ENCODE data around the gene ZNF687. TPM values are rescaled to one million over a fixed set of nuclear protein-coding genes. Genes with fewer than 3 reads are reported as not detected.
"Not testable (repeated sequence)": the region's sequence is repeated elsewhere in the genome, so short reads cannot be mapped to it uniquely, and the experiment has no call there.

The ZNF687 gene
- total RNA-seq, 1 donor from 2014 or later: 22.5 TPM

DNA sequence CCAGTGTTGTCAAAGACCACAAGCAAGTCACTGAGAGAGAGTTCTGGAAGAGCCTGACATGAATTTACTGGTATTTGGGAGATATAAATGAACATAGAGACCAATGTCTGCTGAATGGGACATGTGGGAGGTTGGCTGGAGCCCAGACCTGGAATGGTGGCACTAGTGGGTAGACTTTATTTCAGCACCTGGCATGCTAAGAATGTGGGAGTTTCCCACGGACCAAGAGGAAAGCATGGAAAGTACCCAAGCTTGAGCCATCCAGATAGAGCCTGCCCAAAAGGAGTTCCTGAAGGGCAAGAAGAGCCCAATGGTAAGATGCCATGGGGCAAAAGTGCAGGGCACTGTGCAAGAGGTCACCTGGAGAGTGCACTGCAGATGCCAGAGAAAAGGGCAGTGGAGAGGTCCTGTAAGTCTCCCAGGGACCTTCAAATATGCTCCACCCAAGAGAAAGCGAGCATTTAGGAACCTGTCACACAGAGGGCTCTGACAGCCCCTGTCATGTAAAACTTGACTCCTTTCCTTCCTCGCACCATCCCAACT, 8.1 kb upstream of the ZNF687 start:
- H3K4me1 ChIP-seq: no peaks in the 10 kb centered on the region
- H3K27me3 ChIP-seq: no peaks in the 10 kb centered on the region
- intact Hi-C loops (cut with DNase I): no loop called here
- DNase-seq (no peak), ATAC-seq (no peak)
- TF ChIP-seq, protein P1, sequence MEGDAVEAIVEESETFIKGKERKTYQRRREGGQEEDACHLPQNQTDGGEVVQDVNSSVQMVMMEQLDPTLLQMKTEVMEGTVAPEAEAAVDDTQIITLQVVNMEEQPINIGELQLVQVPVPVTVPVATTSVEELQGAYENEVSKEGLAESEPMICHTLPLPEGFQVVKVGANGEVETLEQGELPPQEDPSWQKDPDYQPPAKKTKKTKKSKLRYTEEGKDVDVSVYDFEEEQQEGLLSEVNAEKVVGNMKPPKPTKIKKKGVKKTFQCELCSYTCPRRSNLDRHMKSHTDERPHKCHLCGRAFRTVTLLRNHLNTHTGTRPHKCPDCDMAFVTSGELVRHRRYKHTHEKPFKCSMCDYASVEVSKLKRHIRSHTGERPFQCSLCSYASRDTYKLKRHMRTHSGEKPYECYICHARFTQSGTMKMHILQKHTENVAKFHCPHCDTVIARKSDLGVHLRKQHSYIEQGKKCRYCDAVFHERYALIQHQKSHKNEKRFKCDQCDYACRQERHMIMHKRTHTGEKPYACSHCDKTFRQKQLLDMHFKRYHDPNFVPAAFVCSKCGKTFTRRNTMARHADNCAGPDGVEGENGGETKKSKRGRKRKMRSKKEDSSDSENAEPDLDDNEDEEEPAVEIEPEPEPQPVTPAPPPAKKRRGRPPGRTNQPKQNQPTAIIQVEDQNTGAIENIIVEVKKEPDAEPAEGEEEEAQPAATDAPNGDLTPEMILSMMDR (IDR thresholded peaks at IDR 0.05): no peak
- peaks cover under 1% of the 10 kb centered on the region for H3K36me3 ChIP-seq
- no peak overlapping the region for H3K4me3 ChIP-seq
- H3K27ac ChIP-seq: no peak overlapping the region
- no peaks in the 10 kb centered on the region for H3K9me3 ChIP-seq

DNA sequence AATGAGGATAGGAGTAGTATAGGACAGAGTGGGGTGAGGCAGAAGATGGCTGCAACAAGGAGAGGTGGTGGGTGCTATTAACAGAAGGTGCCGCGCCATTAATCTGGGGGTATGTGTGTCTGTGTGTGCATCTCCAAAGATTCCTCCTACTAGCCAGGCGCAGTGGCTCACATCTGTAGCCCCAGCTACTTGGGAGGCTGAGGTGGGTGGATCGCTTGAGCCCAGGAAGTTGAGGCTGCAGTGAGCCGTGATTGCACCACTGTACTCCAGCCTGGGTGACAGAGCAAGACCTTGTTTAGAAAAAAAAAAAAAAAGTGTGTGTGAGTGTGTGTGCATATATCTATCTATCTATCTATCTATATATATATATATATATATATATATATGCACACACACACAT, 6.8 kb upstream of the ZNF687 start:
- H3K27ac ChIP-seq; H3K36me3 ChIP-seq; H3K27me3 ChIP-seq; H3K9me3 ChIP-seq; DNase-seq; H3K4me1 ChIP-seq; H3K4me3 ChIP-seq; intact Hi-C loops (cut with DNase I): not testable (repeated sequence)
- ATAC-seq: peak; percentile 38

DNA sequence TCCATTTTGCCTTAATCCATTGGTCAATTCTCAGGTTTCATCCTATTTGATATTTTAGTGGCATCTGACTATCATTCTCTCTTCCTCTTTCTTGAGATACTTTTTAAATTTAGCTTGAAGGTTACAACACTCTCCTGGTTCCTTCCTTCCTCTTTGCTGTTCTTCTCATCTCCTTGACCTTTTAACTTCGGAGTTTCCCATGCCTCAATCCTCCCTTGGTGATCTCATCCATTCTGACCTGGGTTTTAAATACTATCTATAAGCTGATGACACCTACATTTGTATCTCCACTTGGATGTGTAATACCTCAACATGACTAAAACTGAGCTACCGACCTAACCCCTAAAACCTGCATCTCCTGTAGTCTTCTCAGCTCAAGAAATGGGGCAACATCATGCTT, 4.8 kb upstream of the ZNF687 start:
- H3K4me3 ChIP-seq: no peak overlapping the region
- no peaks in the 10 kb centered on the region for H3K27me3 ChIP-seq
- intact Hi-C loops (cut with DNase I): no loop called here
- H3K27ac ChIP-seq: no peak overlapping the region
- H3K9me3 ChIP-seq: no peaks in the 10 kb centered on the region
- H3K36me3 ChIP-seq: no peaks in the 10 kb centered on the region
- ATAC-seq: no peak
- DNase-seq: no peak
- no peaks in the 10 kb centered on the region for H3K4me1 ChIP-seq
- TF ChIP-seq, protein P1 (IDR thresholded peaks at IDR 0.05): no peak

DNA sequence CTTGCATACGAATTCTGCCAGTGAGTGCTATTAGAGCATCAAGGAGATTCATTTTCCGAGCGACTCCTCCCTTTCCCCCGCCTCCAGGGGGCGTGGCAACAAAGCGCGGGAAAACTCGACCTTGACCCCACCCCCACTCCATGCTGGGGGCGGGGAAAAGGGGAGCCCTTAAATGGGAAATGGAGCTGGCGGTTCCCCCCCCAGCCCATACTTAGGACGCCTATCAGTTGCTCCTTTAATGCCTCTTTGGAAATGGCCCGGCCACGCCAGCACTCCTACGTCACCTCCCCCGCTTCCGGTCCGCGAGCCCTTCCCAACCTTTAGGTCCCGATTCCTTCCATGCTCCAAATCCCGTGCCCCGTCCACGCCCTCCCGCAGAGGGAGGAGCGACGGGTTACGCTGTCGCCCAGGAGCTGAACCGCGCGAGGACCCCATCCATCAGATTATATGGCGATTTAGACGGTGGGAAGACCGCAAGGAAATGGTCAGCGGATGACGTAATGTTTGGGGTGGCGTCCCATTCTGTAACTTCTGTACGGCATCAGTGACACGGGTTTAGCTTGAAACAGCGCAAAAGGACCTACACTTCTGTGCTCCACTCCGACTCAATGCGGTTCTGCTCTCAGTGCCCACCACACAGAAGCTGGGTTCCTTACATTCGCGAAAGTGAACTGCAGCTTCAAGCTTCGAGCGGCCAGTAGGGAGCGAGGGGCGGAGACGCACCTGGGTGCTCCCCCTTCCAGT, 702 bp upstream of the ZNF687 start:
- no peaks in the 10 kb centered on the region for H3K9me3 ChIP-seq
- intact Hi-C loops (cut with DNase I): no loop called here
- TF ChIP-seq, protein P1 (IDR thresholded peaks at IDR 0.05): peak; percentile 33
- no peaks in the 10 kb centered on the region for H3K27me3 ChIP-seq
- H3K27ac ChIP-seq: peak overlapping the region; percentile 98
- peaks cover 8% of the 10 kb centered on the region for H3K36me3 ChIP-seq
- DNase-seq (peak; percentile 97), ATAC-seq (peak; percentile 82)
- peaks cover 9% of the 10 kb centered on the region for H3K4me1 ChIP-seq
- H3K4me3 ChIP-seq: peak overlapping the region; percentile 97

DNA sequence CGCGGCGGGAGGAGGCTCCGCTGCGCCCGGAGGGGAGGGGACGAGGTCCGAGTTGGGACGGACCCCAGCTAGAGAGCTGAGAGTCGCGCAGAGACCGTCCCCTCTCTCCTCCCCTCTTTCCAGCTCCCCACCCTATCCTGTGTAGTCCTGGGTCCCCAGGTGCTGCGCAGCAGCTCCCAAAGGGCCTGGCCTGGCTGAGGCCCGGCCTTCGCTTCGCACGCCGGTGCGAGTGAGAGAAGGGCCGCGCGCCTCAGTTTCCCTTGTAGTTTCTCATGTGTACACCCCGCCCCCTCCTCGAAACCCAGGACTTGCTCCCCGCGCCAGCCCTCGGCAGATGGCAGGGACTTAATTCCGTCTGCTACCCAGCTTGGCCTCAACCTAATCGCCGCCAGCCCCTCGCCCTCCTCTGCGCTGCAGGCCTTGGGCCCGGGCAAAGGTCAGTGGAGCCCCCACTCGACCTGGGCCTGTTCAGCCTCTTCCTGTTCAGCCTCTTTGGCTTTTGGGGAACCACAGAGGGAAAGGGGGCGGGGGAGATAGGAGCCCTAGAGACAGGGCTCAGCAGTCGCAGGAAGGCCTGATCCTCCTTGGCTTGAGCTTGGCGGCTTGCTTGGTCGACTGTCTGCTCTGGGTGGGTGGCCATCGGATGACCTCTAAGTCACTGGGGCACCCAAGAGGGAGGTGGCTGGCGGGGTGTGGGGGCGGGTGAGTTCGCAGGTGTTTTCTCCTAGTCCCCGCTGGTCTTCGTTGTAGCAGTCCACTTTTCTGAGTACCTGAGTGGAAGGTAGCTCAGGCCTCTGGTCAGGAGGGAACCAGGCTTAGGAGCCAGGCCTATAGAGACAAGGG, 1.0 kb downstream of the ZNF687 start:
- TF ChIP-seq, protein P1 (IDR thresholded peaks at IDR 0.05): no peak
- DNase-seq (peak; percentile 74), ATAC-seq (peak; percentile 0)
- Histone ChIP-seq H3K4me1 (peaks cover 9% of the 10 kb centered on the region), H3K27ac (peak overlapping the region; percentile 98), H3K27me3 (no peaks in the 10 kb centered on the region), H3K9me3 (no peaks in the 10 kb centered on the region), H3K36me3 (peaks cover 25% of the 10 kb centered on the region), H3K4me3 (peak overlapping the region; percentile 97)
- intact Hi-C loops (cut with DNase I): no loop called here

All from upper lobe of right lung (tissue), 1 donor.